MM.1S (cell line): Measurements from ENCODE around the gene PDXK.
A peak's percentile ranks its signal among the peaks of the same experiment; 100 is the strongest.

Experiments used
- DNase-seq: peaks from one replicate; pipeline ENCODE4 v3.0.0-alpha.2; 2015
- H2AFZ ChIP-seq: fragments of 300-600 bp; sonication (generic); 2 replicates; pipeline ENCODE4 v1.6.0; 2016; ENCODE audit warnings: antibody characterized with exemption, low read length
- H3F3A ChIP-seq: fragments of 300-600 bp; sonication (generic); 2 replicates; pipeline ENCODE4 v1.6.1; 2016; ENCODE audit warnings: mild to moderate bottlenecking, antibody characterized with exemption, low read length, moderate library complexity, mixed read lengths; ENCODE audit not compliant: insufficient read depth
- H3K27ac ChIP-seq: fragments of 300-600 bp; sonication (generic); 2 replicates; pipeline ENCODE4 v1.5.1; 2016; ENCODE audit warnings: mild to moderate bottlenecking, low read length
- H3K27me3 ChIP-seq: fragments of 300-600 bp; sonication (generic); replicated peaks from 2 replicates; pipeline ENCODE4 v1.6.0; 2016; ENCODE audit warnings: low read length; ENCODE audit not compliant: insufficient read depth
- H3K36me3 ChIP-seq: fragments of 300-600 bp; sonication (generic); replicated peaks from 2 replicates; pipeline ENCODE4 v1.6.1; 2016; ENCODE audit warnings: mild to moderate bottlenecking, low read length, mixed read lengths; ENCODE audit not compliant: insufficient read depth
- H3K4me1 ChIP-seq: fragments of 300-600 bp; sonication (generic); 2 replicates; pipeline ENCODE4 v1.6.1; 2016; ENCODE audit warnings: low read length, mixed read lengths
- H3K4me2 ChIP-seq: fragments of 300-600 bp; sonication (generic); 2 replicates; pipeline ENCODE4 v1.6.0; 2016; ENCODE audit warnings: low read depth, low read length
- H3K4me3 ChIP-seq: fragments of 300-600 bp; sonication (generic); 2 replicates; pipeline ENCODE4 v1.5.1; 2016; ENCODE audit warnings: low read length, mixed read lengths
- H3K79me2 ChIP-seq: fragments of 300-600 bp; sonication (generic); 2 replicates; pipeline ENCODE4 v1.6.1; 2016; ENCODE audit warnings: mixed run types, low read length, mixed read lengths
- H3K9ac ChIP-seq: fragments of 300-600 bp; sonication (generic); 2 replicates; pipeline ENCODE4 v1.6.1; 2016; ENCODE audit warnings: low read length, mixed read lengths
- H3K9me2 ChIP-seq: fragments of 300-600 bp; sonication (generic); replicated peaks from 2 replicates; pipeline ENCODE4 v1.6.1; 2016; ENCODE audit warnings: mild to moderate bottlenecking, low read length, mixed read lengths; ENCODE audit not compliant: insufficient read depth
- H3K9me3 ChIP-seq: fragments of 300-600 bp; sonication (generic); replicated peaks from 2 replicates; pipeline ENCODE4 v1.6.1; 2016; ENCODE audit warnings: mild to moderate bottlenecking, low read length, mixed read lengths; ENCODE audit not compliant: insufficient read depth
- H4K20me1 ChIP-seq: fragments of 300-600 bp; sonication (generic); 2 replicates; pipeline ENCODE4 v1.6.1; 2016; ENCODE audit warnings: mild to moderate bottlenecking, low read length, moderate library complexity, mixed read lengths; ENCODE audit not compliant: insufficient read depth
- EZH2 ChIP-seq: fragments of 300-600 bp; sonication (generic); optimal IDR thresholded peaks from 2 replicates; pipeline ENCODE3; 2017; ENCODE audit warnings: low read depth, mild to moderate bottlenecking, antibody characterized with exemption, low read length, mixed read lengths
- EZH2phosphoT487 ChIP-seq: fragments of 300-600 bp; sonication (generic); IDR thresholded peaks from 2 replicates; pipeline ENCODE4 v1.6.1; 2018; ENCODE audit warnings: antibody characterized with exemption, low read length
- TF ChIP-seq, protein P1 (sequence below): fragments of 300-600 bp; sonication (generic); IDR thresholded peaks from 2 replicates; pipeline ENCODE4 v1.5.1; 2016; ENCODE audit warnings: antibody characterized with exemption, low read length, mixed read lengths

The PDXK gene

DNA sequence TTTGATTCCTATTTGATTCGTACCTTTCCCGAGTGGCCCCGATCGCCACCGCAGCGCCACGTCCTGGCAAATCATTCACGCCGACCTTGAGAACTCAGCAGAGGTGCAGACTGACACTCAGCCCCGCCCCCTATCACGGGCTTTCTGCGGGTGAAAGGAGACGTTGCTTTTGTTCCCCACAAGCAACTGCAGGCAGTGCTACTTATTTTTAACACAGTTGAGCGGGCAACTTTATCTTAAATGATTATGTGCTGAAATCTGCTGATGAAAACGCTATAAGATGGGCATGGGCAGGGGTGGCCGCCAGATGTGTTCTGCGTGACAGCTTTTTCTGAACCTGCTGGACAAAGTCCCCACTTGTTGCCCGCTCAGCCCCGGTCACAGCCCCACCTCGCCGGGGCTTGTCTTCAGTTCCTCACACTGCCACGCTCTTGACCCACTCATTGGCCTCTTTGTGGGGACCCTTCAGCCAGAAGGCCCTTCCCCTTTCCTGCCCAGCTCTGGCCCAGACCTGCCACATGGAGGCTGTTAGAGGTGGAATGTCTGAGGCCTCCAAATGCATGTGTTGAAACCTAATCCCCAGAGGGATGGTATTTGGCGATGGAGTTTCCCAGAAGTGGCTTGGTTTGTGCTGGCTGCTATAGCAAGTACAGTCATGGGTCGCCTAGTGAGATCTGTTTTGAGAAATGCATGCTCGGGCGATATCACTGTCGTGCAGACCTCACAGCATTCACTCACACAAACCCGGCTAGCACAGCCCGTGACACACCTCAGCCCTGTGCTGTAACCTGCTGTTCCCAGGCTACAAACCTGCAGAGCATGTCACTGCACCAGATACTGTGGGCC is 15.7 kb upstream of the PDXK start:
- no peaks in the 10 kb centered on the region for H3K36me3 ChIP-seq
- H3F3A ChIP-seq, result peaks cover 17% of the 10 kb centered on the region
- TF ChIP-seq, protein P1, sequence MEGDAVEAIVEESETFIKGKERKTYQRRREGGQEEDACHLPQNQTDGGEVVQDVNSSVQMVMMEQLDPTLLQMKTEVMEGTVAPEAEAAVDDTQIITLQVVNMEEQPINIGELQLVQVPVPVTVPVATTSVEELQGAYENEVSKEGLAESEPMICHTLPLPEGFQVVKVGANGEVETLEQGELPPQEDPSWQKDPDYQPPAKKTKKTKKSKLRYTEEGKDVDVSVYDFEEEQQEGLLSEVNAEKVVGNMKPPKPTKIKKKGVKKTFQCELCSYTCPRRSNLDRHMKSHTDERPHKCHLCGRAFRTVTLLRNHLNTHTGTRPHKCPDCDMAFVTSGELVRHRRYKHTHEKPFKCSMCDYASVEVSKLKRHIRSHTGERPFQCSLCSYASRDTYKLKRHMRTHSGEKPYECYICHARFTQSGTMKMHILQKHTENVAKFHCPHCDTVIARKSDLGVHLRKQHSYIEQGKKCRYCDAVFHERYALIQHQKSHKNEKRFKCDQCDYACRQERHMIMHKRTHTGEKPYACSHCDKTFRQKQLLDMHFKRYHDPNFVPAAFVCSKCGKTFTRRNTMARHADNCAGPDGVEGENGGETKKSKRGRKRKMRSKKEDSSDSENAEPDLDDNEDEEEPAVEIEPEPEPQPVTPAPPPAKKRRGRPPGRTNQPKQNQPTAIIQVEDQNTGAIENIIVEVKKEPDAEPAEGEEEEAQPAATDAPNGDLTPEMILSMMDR, result no peak
- TF ChIP-seq EZH2phosphoT487, result no peak
- TF ChIP-seq EZH2, result no peak
- H3K79me2 ChIP-seq, result no peaks in the 10 kb centered on the region
- H3K4me3 ChIP-seq, result no peak overlapping the region; the same call in 1 of the 2 replicates
- H3K9me3 ChIP-seq, result no peaks in the 10 kb centered on the region
- DNase-seq, result peak; percentile 44
- H3K9me2 ChIP-seq, result no peaks in the 10 kb centered on the region
- H3K9ac ChIP-seq, result no peak overlapping the region
- no peak overlapping the region for H3K27ac ChIP-seq
- no peak overlapping the region for H2AFZ ChIP-seq
- H3K4me1 ChIP-seq, result peaks cover 16% of the 10 kb centered on the region
- no peaks in the 10 kb centered on the region for H3K27me3 ChIP-seq
- no peaks in the 10 kb centered on the region for H4K20me1 ChIP-seq
- H3K4me2 ChIP-seq, result peak overlapping the region; percentile 27; the same call in 1 of the 2 replicates

DNA sequence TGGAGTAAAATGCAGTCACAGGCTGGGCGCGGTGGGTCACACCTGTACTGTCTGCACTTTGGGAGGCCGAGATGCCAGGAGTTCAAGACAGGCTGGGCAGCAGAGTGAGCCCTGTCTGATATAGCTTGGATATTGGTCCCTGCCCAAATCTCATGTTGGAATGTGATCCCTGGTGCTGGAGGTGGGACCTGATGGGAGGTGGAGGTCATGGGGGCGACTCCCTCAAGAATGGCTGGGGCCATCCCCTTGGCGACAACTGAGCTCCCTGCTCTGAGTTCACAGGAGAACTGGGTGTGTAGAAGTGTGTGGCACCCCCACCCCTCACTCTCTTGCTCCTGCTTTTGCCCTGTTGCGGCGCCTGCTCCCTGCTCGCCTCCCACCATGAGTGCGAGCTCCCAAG is 11.5 kb upstream of the PDXK start:
- Histone ChIP-seq H3K4me2 (no peak overlapping the region), H3K4me3 (no peak overlapping the region), H3F3A (no peaks in the 10 kb centered on the region)

GRCh38 chr21:43708745-43709381 is 10.1 kb upstream of the PDXK start:
- Histone ChIP-seq H3K36me3 (no peaks in the 10 kb centered on the region), H2AFZ (no peak overlapping the region), H3F3A (no peaks in the 10 kb centered on the region), H3K9me3 (no peaks in the 10 kb centered on the region), H3K4me2 (no peak overlapping the region), H3K27me3 (no peaks in the 10 kb centered on the region), H3K79me2 (no peaks in the 10 kb centered on the region), H3K9ac (no peak overlapping the region), H3K4me1 (no peaks in the 10 kb centered on the region), H3K27ac (no peak overlapping the region), H3K4me3 (no peak overlapping the region), H4K20me1 (no peaks in the 10 kb centered on the region), H3K9me2 (no peaks in the 10 kb centered on the region)
- DNase-seq, result no peak
- TF ChIP-seq, protein P1, result no peak
- no peak for TF ChIP-seq EZH2phosphoT487
- no peak for TF ChIP-seq EZH2

More for the DNA sequence above, 11.5 kb upstream of the PDXK start:
- H3K9me3 ChIP-seq, result no peaks in the 10 kb centered on the region
- DNase-seq, result no peak
- no peak overlapping the region for H3K9ac ChIP-seq
- H3K27ac ChIP-seq, result no peak overlapping the region
- TF ChIP-seq, protein P1, result no peak
- TF ChIP-seq EZH2phosphoT487, result no peak
- no peaks in the 10 kb centered on the region for H3K27me3 ChIP-seq
- no peaks in the 10 kb centered on the region for H3K9me2 ChIP-seq
- H3K4me1 ChIP-seq, result no peaks in the 10 kb centered on the region
- H3K36me3 ChIP-seq, result no peaks in the 10 kb centered on the region
- no peaks in the 10 kb centered on the region for H3K79me2 ChIP-seq
- no peaks in the 10 kb centered on the region for H4K20me1 ChIP-seq
- no peak overlapping the region for H2AFZ ChIP-seq
